ENCODE measurements around the gene PCBP3.

Gene PCBP3

DNA sequence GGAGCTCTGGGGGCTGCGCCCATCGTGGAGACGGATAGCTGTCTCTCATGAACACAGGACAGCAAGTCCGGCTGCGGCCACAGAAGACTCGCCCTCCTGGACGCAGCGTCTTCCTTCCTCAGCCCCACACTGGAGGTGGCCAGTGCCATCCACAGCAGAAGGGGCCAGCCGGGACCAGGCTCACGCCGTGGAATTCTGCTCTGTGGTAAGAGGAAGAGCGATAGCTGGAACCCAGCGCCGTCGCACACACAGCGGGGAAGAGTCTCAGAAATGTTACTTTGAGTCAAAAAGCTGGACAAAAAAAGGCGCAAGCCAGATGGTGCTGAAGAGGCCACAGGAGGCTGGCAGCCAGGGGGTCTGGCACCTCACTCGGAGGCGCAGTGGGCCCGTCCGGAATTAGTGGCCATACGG, 224.2 kb downstream of the PCBP3 start:
- no peak for DNase-seq (ENCODE audit: extremely low read depth, low read depth)
- no peak overlapping the region for H3K4me3 ChIP-seq (replicated peaks; ENCODE audit: low read depth, low read length)
- TF ChIP-seq CTCF (IDR thresholded peaks at IDR 0.05; ENCODE audit: low read depth, low read length, missing control alignments), result no peak

DNA sequence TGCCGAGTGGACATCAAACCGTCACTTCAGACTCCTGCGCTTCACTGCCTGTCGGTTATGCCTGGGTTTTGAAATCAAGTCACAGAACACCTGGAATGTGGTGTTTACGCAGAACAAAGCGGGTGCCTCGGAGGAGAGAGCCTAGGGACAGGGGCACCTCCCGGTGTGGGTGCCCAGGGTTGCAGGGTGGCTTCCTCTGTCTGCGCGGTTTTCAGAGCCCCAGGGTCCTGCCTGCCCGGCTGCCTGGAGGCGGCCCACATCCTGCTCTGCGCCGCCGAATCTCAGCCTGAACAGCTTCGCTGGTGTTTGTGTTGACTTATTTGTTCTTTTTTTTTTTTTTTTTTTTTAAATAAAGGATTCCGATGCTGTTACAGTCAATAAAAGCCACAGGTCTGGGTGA, 224.6 kb downstream of the PCBP3 start:
- DNase-seq (ENCODE audit: extremely low read depth, low read depth), result no peak
- no peak for TF ChIP-seq CTCF (IDR thresholded peaks at IDR 0.05; ENCODE audit: low read depth, low read length, missing control alignments)
- H3K4me3 ChIP-seq (replicated peaks; ENCODE audit: low read depth, low read length), result no peak overlapping the region

DNA sequence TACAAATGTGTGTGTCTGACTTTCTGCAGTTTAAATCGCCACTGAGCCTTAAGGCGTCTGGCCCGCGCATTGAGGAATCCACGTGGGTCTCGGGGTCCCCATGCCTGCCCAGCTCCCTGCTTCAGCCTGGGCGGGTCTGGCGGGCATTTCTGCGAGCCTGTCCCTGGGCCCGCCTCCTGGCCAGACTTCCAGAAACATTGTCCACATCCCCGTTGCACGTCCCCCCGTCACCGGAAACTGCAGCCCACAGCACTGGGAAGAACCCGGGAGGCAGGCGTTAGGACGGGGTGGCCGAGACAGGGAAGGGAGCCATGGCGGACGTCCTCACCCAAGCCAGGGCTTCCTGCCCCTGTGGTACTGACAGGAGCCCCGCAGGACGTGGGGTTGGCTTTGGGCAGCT, 225.0 kb downstream of the PCBP3 start:
- DNase-seq (ENCODE audit: extremely low read depth, low read depth), result no peak
- TF ChIP-seq CTCF (IDR thresholded peaks at IDR 0.05; ENCODE audit: low read depth, low read length, missing control alignments), result no peak
- no peak overlapping the region for H3K4me3 ChIP-seq (replicated peaks; ENCODE audit: low read depth, low read length)

- no peak for TF ChIP-seq CTCF (IDR thresholded peaks at IDR 0.05; ENCODE audit: low read depth, low read length, missing control alignments)
- peak; percentile 25 for DNase-seq (ENCODE audit: extremely low read depth, low read depth)
- H3K4me3 ChIP-seq (replicated peaks; ENCODE audit: low read depth, low read length), result no peak overlapping the region
These were observed 225.8 kb downstream of the PCBP3 start for GRCh38 chr21:45869121-45870007.

DNA sequence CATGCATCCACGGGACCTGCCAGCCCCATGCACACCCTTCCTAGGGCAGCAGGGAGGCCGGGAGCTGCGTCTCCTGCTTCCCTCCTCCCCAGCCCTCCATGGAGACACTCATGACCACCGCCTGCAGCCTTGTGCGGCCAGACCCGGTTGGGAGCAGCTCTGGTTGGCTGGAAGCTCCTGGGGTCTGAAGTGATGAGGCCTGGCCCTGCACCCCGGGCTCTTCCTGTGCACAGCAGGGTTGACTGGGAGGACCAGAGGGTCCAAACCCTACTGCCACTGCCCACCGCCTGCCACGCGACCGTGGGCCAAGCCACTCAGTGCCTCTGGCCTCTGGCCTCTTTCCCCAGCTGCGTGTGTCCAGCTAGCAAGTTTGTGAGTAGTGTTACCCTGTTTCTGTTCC, 226.9 kb downstream of the PCBP3 start:
- no peak for TF ChIP-seq CTCF (IDR thresholded peaks at IDR 0.05; ENCODE audit: low read depth, low read length, missing control alignments)
- no peak overlapping the region for H3K4me3 ChIP-seq (replicated peaks; ENCODE audit: low read depth, low read length)
- no peak for DNase-seq (ENCODE audit: extremely low read depth, low read depth)

DNA sequence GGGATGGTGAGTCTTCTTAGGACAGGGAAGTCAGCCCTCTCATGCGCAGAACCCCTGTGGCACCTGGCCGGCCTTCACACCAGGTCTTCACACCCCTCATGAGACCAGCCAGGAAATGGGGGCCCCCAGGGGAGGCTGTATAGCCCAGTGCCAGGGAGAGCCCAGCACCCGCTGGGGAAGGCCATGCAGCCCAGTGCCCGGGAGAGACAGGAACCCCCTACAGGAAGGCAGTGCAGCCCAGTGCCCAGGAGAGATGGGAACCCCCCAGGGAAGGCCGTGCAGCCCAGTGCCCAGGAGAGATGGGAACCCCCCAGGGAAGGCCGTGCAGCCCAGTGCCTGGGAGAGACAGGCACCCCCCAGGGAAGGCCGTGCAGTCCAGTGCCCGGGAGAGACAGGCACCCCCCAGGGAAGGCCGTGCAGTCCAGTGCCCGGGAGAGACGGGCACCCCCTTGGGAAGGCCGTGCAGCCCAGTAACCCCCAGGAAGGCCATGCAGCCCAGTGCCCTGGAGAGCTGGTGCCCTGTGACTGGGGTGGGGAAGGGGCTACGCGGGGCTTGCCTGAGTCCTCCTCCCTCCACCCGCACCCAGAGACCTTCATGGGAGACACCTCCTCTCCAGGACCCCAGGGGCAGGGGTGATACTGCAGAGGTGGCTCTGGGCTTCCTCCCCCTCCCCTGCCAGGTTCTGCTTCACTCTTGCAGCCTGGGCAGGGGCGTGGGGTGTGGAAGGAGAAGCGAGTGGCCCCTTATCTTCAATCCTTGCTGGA, 227.5 kb downstream of the PCBP3 start:
- H3K4me3 ChIP-seq (replicated peaks; ENCODE audit: low read depth, low read length), result no peak overlapping the region
- TF ChIP-seq CTCF (IDR thresholded peaks at IDR 0.05; ENCODE audit: low read depth, low read length, missing control alignments), result no peak
- no peak for DNase-seq (ENCODE audit: extremely low read depth, low read depth)

Measured in HFF-Myc (cell line).